H1 (cell line): ENCODE results near the gene TMEM63C. TPM values are rescaled to one million over a fixed set of nuclear protein-coding genes. Genes with fewer than 3 reads are reported as not detected.

Experiments used
- CBX8 ChIP-seq: fragments of 300-800, 300-1000 bp; sonication (generic); IDR thresholded peaks from 2 replicates; pipeline ENCODE4 v1.7.1; 2016; ENCODE audit warnings: low read depth, low read length, borderline replicate concordance
- CHD7 ChIP-seq: fragments of 300-600 bp; sonication (generic); IDR thresholded peaks from 2 replicates; pipeline ENCODE4 v1.7.1; 2012; ENCODE audit warnings: low read length, moderate library complexity, mild to moderate bottlenecking, inconsistent platforms; ENCODE audit not compliant: insufficient replicate concordance
- GTF2F1 ChIP-seq: IDR thresholded peaks from 2 replicates; pipeline ENCODE4 v1.6.1; 2012; ENCODE audit warnings: low read depth, low read length, improper control_type of control experiment, borderline replicate concordance
- YY1 ChIP-seq: IDR thresholded peaks from 2 replicates; pipeline ENCODE4 v1.6.1; 2011; ENCODE audit warnings: low read depth, mild to moderate bottlenecking, low read length
- polyA plus RNA-seq, 7 experiments: library from polyadenylated mRNA; depleted of rRNA in 3 of 7; stranded (reverse) in 5 of 7; unstranded in 2 of 7; fragments of >200 nt in 5 of 7; fragments of 200-250 nt in 2 of 7; gene quantifications; 1 replicate in 5 of 7; 2 replicates in 1 of 7; 4 replicates in 1 of 7; pipeline versions ENCODE4 v1.2.1 to v1.2.3, GENCODE V29; 2011 to 2013; ENCODE audit warnings: missing spikeins in 2 of 7, mixed read lengths in 2 of 7
- total RNA-seq: library from RNA; stranded (reverse); fragmentation: NEBNext Ultra II Directional; extraction: Animal tissue kit (Norgen Biotek cat#: 25700); gene quantifications from 2 replicates; pipeline ENCODE4 v1.2.1, GENCODE V29; 2021

The TMEM63C gene
- total and polyA plus RNA-seq, 2 of the 8 experiments (the other 6 are each of a cell fraction or from before 2014, with no cell fraction given): 3.0 to 7.6 TPM

- TF ChIP-seq CHD7 (no peak), YY1 (no peak), CBX8 (no peak), GTF2F1 (no peak)
These were observed 26.5 kb upstream of the TMEM63C start (continued) for GRCh38 chr14:77155083-77155482.
